Activated CD4-positive, CD25-positive, alpha-beta regulatory T cell treated with anti-CD3 and anti-CD28 coated beads, Interleukin-2, amount 50 U/mL, for 72 hours (primary cell): ENCODE results near the gene MPZL2.
"Not testable (repeated sequence)": the region's sequence is repeated elsewhere in the genome, so short reads cannot be mapped to it uniquely, and the experiment has no call there.

Source experiments
- DNase-seq: peaks from one replicate; pipeline ENCODE4 v3.0.0; 2021

The MPZL2 gene

DNA sequence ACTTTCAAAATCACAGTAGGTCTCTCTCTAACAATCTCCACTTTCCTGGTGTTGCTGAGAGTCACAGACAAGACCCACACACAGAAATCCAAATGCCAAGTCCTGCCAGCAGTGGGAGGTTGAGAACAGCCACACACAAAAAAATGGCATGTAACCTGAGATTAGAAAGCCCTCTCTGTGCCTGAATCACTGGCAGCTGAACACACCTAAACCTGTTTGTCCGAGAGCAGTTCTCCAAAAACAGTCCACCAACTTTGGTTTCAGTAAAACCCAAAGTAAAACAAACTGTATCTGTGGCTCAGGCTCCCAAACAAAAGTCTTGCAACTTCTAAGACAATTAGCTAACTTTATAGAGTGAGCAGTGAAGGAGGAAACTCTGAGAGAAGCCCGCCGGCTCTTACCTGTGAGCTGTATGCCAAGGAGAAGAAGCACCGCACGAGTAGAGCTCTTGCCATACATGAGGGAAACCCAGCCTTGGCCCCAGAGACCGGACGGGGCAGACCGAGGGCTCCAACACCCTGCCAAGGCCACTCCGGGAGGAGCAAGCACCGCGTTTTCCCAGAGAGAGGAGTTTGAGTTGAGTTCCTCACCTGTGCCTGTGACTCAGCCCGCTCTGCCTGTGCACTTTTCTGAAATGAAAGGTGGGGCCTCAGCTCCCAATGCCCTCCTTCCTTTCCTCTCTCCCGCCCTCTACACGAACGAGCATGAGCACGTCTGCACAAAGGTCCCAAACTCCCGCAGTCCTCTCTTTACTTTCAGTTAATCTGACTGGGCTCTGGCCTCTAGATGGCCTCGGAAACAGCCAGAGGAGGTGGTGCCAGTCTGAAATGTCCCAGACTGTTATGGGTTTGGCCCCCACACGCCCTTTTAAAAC lies at the start of gene MPZL2:
Gene MPZL2 (minus strand): TSS at position 603 of the 874 bp plus-strand sequence. CDS start 144 bp downstream, at position 459.
- DNase-seq: no peak

DNA sequence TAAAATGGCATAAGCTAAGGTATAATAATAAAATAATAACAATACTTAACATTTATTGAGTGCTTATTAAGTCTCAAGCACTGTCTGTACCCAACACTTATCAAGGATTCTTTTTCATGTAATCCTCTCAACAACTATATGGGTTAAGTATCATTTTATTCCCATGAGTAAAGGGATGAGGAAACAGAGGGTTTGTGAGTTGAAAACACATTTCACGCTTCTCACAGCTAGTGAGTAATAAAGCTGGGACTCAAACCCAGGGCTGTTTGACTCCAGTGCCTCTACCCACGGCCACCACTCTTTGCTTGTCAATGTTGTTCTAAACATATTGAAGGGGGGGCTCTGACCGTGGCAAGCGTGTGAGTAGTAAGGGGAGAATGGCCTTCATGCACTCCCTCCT lies 49.1 kb upstream of the MPZL2 start:
- DNase-seq: no peak

DNA sequence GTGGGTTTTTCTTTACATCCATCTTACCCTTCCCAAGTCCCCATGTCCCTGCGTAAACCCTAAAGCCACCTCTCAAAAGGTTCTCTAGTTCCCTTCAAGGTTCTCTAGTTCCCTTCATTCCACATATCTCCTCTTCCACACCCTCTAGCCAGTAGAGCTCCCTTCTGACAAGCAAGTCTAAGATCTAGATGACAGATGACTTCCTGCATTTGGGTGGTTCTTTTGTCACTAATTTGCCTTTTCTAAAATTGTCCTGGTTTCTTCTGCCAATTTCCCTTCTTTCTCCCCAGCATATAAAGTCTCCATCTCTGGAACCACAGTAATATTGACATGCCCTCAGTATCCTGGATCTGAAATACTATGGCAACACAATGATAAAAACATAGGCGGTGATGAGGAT lies 48.2 kb upstream of the MPZL2 start:
- no peak for DNase-seq

DNA sequence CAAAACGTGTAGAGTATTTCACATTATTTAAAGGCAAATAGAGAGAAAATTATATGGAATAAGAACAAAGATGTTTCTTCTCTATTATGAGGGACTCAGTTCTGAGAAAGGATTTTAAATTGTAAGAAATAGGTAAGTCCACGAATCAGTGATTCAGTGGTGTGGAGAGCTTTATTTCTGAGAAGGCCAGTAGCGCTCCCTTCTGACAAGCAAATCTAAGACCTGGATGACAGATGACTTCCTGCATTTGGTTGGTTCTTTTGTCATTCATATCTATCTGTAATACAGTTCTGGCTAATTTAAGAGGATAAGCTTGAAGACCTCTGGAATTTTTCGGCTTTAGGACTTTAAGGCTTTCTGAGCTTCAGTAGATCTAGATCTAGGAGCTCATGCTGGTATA lies 47.4 kb upstream of the MPZL2 start:
- DNase-seq: no peak

DNA sequence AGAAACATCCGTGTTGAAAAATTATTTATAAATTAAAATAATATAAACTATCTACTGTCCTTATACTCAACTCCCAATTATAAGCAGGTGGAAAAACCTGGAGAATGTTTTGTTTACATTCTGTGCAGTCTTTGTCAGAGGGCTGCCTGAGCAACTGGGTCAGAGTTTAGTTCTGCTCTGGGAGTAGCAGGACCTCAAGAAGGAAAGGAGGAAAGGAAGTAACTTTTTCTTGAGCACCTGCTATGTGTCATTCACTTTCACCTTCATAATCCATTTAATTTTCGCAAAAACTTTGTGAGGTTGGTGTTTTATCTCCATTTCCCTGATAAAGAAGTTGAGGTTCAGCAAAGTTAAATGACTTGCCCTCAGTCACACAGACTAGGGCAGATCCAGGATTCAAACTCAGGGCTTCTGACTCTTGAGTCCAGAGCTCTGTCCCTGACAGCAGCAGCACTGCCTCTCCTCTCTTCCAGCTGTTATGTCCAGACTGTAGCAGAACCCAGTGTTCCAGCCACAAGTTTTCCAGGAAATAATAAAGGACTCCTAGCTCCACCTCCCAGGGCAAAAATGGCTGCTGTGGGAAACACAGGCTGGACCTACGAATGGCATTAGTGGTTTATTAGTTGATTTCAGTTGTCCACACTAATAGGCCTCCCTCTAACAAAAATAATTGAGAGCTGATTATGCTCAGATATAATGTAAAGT lies 46.8 kb upstream of the MPZL2 start:
- no peak for DNase-seq

DNA sequence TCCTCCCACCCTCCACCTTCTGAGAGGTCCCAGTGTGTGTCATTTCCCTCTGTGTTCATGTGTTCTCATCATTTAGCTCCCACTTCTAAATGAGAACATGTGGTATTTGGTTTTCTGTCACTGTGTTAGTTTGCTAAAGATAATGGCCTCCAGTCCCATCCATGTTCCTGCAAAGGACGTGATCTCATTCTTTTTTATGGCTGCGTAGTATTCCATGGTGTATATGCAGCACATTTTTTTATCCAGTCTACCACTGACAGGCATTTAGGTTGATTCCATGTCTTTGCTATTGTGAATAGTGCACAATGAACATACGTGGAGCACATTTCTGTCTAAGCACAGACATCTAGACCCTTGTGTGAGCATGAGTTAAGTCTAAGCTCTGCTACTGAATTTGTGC lies 46.2 kb upstream of the MPZL2 start:
- no peak for DNase-seq

DNA sequence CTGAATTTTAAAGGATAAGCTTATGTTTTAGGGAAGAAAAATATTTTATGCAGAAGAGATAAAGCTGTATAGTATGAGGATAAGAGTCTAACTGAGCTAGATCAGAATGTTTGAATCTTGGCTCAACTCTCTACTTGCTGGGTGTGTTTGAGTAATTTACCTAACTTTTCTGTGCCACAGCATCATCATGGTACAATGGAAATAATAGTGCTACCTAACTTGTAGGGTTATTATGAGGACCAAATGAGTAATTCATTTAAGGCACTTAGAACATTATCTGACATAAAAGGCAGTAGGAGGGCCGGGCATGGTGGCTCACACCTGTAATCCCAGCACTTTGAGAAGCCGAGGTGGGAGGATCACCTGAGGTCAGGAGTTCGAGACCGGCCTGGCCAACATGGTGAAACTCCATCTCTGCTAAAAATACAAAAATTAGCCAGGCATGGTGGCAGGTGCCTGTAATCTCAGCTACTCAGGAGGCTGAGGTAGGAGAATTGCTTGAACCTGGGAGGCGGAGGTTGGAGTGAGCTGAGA lies 45.0 kb upstream of the MPZL2 start:
- DNase-seq: not testable (repeated sequence)

DNA sequence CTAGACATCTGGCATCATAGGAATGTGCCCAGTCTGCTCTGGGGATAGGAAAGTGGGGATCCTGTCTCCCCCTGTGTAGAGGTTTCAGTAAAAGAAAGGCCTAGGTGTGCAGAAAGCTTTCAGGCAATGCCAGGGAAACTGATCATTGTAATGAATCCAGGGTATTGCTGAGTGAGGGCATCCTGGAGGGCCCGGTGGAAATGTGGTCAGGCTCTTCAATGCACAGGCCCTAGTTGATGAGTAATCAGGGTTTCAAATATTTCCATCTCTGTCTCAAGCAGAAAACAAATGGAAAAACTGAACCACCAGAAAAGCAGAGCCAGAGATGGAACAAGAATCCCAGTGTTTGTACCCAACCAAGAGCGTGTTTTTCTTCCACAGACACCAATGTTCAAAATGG lies 42.5 kb upstream of the MPZL2 start:
- DNase-seq: no peak

DNA sequence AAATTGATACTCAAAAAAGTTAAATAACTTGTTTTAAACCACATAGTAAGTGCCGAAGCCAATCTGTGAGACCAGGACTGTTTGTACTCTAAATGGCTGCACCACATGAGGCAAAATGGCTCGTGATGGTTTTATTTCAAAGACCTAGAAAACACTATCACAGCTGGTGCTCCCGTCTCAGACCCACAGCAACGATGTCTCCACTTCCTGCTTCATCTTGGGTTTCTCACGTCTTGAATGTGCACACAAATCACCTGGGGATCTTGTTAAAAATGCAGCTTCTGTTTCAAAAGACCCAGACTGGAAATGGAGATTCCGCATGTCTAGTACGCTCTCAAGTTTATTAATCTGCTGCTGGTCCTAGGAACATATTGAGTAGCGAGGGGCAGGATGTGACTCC lies 41.6 kb upstream of the MPZL2 start:
- no peak for DNase-seq

DNA sequence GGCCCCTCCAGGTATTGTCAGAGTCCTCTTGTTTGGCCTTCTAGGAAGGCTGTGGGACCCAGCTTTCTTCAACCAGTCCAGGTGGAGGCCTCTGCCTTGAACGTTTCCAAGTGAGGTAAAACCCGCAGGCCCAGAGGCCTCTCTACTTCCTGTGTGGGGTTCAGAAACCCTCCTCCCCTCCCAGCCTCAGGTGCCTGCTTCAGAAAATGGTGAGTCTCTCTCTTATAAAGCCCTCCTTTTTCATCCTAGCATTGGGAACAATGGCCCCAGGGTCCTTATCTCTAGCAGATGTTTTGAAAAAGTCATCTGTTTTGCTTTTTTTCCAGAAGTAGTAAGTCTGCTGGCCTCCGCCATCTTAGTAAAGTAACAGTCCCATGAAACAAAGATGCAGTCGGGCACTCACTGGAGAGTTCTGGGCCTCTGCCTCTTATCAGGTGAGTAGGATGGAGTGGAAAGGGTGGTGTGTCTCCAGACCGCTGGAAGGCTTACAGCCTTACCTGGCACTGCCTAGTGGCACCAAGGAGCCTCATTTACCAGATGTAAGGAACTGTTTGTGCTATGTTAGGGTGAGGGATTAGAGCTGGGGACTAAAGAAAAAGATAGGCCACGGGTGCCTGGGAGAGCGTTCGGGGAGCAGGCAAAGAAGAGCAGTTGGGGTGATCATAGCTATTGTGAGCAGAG lies 40.6 kb upstream of the MPZL2 start, which contains the start of gene CD3E:
Gene CD3E (plus strand): TSS at position 163 of the 681 bp plus-strand sequence. CDS start 223 bp downstream, at position 386.
- peak; percentile 62 for DNase-seq

DNA sequence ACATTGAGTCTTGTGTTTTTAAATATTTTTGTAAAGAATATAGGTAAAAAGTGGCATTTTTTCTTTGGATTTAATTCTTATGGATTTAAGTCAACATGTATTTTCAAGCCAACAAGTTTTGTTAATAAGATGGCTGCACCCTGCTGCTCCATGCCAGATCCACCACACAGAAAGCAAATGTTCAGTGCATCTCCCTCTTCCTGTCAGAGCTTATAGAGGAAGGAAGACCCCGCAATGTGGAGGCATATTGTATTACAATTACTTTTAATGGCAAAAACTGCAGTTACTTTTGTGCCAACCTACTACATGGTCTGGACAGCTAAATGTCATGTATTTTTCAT lies 40.1 kb upstream of the MPZL2 start:
- DNase-seq: no peak

DNA sequence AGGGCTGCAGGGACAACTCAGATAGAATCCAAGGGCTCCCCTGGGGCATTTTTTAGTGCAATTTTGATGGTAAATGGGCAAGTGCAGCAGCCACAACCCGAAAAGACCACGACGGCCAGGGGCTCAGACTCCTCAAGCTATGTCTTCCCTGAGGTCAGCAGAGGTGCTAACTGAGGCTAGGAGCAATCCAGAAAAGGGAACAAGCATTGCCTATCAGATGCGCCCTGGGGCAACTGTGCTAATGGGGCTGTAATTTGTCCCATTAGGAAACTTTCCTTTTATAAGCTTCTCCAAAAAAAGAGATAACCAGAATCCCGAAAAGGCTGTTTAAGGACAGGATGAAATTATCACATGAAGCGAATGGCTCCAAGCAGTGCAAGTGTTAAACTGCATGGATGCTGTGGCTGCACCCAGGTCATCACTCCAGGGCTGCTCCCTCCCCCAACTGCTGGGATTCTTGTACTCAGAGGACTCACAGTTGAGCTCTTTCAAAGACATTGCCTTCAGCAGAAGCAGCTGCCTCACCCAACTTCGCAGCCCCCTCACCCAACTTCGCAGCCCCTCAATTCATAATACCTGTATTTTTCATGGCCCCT lies 37.6 kb upstream of the MPZL2 start:
- DNase-seq: no peak

DNA sequence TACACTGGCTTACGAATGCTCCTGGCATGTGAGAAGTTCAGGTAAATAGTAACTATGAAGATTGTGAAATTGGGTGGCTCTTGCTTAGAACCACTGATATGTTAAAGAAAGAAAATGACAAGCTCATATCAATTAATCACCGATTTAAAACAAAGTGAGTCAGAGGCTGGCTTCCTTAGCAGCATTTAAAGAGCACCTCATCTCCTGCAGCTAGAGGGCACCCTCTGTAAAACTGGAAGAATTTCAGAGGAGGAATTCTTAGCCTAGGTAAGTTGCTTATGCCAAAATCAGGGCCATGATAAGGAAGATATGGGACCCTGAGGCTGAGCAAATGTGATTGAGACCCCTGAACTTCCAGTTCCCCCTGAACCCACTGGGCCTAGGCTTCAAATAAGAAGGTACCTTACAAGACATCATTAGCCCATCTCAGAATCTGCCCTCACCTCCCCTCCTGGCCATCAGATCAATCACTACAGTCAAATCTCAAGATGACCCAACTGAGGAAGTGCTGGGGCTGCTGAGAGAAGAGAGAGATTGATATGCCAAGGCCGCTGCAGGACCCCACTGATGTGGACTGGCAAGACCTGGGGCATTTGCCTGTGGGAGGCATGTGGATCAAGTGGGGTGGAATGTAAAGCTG lies 31.8 kb upstream of the MPZL2 start:
- DNase-seq: no peak

DNA sequence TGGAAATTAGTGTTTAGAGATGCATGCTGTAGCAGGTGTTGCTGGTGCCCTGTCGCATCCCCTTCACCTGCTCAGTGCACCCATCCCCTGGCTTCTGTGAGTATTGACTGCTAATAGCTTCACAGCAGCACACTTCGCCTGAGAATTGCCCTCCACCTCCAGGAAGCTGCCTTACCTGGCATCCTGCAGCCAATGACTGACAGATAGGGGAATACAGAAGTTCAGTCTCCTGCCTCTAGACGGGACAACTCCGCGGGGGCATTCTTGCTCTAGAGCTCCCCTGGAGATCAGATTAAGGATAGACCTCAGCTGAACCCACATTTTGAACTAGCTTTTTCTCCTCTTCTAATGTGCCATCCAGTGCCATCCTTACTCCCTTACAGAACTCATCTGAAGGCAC lies 31.1 kb upstream of the MPZL2 start:
- no peak for DNase-seq

DNA sequence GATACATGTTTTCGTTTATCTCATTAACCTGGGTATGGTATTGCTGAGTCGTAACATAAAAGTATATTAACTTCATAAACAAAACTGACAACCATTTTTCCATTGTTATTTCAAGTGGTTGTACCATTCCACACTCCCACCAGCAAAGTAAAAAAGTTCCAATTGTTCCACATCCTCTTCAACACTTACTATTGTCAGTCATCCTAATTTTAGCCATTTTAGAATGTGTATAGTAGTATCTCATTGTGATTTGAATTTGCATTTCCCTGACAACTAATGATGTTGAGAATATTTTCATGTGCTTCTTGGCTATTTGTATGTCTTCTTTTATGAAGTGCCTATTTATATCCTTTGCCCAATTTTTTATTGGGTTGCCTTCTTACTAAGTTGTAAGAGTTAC lies 30.0 kb upstream of the MPZL2 start:
- DNase-seq: no peak

DNA sequence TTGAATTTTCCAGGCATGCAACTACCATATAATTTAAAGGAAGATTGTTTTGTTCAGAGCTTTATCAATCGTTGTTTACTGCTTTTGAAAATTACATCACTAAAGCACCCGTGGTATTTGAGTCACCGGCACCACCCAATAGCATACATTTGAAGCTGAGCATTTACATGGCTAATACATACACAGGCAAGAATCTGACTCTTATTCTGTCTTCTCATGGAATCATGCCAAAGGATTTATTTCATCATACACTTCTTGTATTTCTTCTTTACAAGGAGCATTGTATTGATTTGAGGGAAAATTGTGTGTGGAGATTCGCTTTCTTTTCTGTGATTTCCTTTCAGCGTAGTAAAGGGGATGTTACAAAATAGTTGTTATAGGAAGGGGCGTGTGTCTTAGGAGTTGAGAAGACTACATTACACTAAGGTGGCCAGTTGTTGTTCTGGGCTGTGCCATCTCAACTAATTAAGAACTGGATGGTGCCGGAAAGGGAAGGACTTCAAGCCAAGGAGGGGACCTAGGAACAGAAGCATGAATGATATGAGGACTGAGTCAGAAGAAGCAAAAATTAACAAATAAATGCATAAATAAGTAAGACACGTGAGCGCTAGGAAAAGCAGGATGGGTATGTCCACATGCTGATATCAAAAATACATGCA lies 27.5 kb upstream of the MPZL2 start:
- no peak for DNase-seq

DNA sequence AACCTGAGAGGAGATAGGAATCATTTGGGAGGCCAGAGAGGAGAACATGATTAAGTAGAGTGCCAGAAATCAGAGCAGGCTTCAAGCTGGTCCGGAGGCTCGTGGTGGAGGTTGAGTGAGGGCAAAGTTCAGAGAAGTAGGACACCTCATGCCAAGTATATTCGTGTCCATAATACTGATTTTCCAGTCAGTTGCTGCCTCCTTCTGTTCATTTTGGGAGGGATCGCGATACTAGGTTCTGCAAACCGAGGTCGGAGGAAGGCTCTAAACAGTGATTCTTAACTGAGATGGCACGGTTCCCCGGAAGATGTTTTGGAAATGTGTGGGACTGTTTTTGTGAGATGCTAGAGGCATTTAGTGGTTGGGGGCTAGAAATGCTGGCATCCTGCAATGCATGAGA lies 26.8 kb upstream of the MPZL2 start:
- DNase-seq: no peak

DNA sequence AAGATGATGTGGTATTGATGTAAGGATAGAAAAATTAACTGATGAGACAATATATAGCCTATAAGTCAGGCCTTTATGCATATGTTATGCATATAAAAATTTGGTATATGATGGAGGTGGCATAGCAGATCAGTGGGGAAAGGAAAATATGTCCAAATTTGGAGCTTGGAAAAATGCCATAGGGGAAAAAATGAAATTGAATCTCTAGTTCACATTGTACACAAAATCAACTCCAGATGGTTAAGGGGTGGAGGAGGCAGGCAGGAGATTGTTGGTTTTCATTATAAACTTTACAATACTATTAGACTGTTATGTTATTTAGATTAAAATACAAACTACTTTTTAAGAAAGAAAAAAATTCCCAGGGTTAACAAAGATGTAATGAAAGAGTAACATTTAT lies 25.3 kb upstream of the MPZL2 start:
- DNase-seq: no peak

DNA sequence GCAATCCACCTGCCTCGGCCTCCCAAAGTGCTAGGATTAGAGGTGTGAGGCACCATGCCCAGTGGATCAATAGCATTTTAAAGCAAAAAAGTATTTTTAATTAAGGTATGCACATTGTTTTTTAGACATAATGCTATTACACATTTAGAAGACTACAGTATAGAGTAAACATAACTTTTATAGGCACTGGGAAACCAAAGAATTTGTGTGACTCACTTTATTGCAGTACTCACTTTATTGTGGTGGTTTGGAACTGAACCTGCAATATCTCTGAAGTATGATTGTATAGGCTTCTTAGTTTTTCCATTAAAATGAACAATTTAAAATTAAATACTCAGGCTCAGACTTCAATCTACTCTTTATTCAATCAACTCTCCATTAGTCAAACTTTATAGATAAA lies 22.9 kb upstream of the MPZL2 start:
- DNase-seq: no peak

DNA sequence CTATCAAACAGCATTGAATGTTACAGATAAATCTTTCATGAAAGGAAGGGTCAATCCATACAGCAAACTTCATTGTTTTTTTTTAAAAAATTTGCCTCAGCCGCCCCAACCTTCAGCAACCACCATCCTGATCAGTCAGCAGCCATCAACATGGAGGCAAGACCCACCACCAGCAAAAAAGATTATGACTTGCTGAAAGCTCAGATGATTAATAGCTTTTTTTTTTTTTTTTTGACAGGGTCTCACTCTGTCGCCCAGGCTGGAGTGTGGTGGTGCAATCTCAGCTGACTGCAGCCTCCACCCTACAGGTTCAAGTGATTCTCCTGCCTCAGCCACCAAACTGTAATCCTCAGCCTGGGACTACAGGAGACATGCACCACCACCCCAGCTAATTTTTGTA lies 22.4 kb upstream of the MPZL2 start:
- no peak for DNase-seq

DNA sequence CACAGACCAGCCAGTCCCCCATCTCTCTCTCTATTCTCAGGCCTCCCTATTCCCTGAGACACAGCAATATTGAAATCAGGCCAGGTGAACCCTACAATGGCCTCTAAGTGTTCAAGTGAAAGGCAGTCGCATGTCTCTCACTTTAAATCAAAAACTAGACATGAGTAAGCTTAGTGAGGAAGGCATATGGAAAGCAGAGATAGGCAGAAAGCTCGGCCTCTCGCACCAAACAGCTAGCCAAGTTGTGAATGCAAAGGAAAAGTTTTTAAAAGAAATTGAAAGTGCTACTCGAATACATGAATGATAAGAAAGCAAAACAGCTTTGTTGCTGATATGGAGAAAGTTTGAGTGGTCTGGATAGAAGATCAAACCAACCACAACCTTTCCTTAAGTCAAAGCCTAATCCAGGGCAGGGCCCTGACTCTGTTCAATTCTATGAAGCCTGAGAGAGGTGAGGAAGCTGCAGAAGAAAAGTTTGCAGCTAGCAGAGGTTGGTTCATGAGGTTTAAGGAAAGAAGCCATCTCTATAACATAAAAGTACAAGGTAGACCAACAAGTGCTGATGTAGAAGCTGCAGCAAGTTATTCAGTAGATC lies 19.8 kb upstream of the MPZL2 start:
- no peak for DNase-seq
